ENCODE measurements around the gene APBB1. TPM values are rescaled to one million over a fixed set of nuclear protein-coding genes. Genes with fewer than 3 reads are reported as not detected.

Gene APBB1
- total and polyA plus RNA-seq, 4 donors = 25.8 to 121 (median 56.5) TPM

GRCh38 chr11:6411594-6412031, 7.3 kb downstream of the APBB1 start:
- ATAC-seq (ENCODE audit: low FRiP score) = no peak
- 85 to 86% methylated on average over 10 of the region's 10 CpGs for WGBS, 2 donors

DNA sequence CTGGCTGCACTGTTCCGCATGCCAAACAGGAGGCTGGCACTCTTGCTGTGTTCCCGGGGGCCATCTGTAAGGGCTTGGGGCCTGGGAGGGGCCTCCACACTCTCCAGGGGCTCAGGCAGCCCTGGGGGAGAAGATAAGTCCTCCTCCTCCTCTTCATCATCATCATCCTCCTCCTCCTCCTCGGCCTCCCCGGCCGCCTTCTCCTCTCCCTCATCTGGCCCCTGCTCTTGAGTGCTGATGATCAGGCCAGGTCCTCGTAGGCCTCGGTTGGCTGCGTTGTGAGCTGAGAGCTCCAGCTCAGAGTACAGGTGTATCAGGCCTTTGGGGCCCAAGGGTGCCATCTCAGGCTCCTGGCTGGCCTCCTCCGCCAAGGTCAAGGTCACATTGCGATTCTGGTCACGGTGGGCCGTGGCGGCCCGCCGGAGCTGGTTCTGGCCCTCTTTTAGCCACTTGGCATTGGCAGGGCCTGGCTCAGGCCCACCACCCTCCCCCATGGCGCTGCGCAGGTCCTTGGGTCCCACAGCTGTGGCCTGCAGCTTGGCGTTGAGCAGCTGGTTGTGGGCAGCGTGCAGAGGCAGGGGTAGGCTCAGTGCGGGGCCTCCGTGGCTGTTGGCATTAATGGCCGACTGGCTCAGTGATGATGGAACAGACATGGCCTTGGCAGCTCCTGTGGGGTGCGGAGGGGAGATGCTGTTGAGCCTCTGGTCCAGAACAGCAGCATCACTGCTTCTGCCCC, 8.0 kb downstream of the APBB1 start:
- DNase-seq = no peak

More at GRCh38 chr11:6411594-6412031, 7.3 kb downstream of the APBB1 start:
- Histone ChIP-seq H3K27me3 (ENCODE audit: control insufficient read depth in 1 of 2, insufficient read depth in 2 of 2, low read length in 1 of 2) (no peaks in the 10 kb centered on the region), H3K27ac (ENCODE audit: low read depth in 1 of 2, low read length in 2 of 2) (no peak overlapping the region), H3K9me3 (ENCODE audit: control insufficient read depth, low read length) (no peaks in the 10 kb centered on the region), H3K4me3 (ENCODE audit: low read length in 2 of 2) (no peak overlapping the region), H3K4me1 (ENCODE audit: control insufficient read depth in 1 of 2, insufficient read depth in 2 of 2, low read length in 2 of 2) (no peaks in the 10 kb centered on the region), H3K36me3 (ENCODE audit: control insufficient read depth in 1 of 2, insufficient read depth in 2 of 2, low read length in 1 of 2) (peaks cover 0 to 2% of the 10 kb centered on the region in 2 donors)
- no peak for DNase-seq
- intact Hi-C loops (cut with DNase I) = no loop called here

DNA sequence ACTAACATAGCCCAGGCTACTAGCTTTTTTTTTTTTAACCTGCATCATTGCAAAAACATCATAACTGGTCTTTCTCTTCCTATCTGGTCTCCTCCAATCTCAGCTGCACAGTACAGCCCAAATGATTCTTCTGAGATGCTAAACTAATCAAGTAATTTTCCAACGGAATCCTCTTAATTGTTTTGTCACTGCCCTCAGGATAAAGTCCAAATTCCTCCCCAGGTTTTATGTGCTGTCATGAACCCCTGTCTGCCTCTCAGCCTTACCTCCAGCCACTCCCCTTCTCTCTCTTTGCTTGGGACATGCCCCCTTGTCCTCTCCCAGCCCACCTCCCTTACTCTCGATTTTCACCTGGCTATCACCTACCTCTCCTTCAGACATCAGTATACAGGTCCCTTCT, 12.5 kb downstream of the APBB1 start:
- ATAC-seq (ENCODE audit: low FRiP score) (no peak), DNase-seq (no peak)
- intact Hi-C loops (cut with DNase I) = no loop called here
- Histone ChIP-seq H3K9me3 (ENCODE audit: control insufficient read depth, low read length) (no peaks in the 10 kb centered on the region), H3K27ac (ENCODE audit: low read depth in 1 of 2, low read length in 2 of 2) (no peak overlapping the region), H3K27me3 (ENCODE audit: control insufficient read depth in 1 of 2, insufficient read depth in 2 of 2, low read length in 1 of 2) (no peaks in the 10 kb centered on the region), H3K36me3 (ENCODE audit: control insufficient read depth in 1 of 2, insufficient read depth in 2 of 2, low read length in 1 of 2) (peaks cover 0 to 4% of the 10 kb centered on the region in 2 donors), H3K4me3 (ENCODE audit: low read length in 2 of 2) (no peak overlapping the region), H3K4me1 (ENCODE audit: control insufficient read depth in 1 of 2, insufficient read depth in 2 of 2, low read length in 2 of 2) (no peaks in the 10 kb centered on the region)
- 55 to 58% methylated on average over 2 of the region's 2 CpGs for WGBS, 2 donors

More for the DNA sequence above, 8.0 kb downstream of the APBB1 start:
- H3K4me1 ChIP-seq (ENCODE audit: control insufficient read depth in 1 of 2, insufficient read depth in 2 of 2, low read length in 2 of 2) = no peaks in the 10 kb centered on the region
- ATAC-seq (ENCODE audit: low FRiP score) = no peak
- H3K36me3 ChIP-seq (ENCODE audit: control insufficient read depth in 1 of 2, insufficient read depth in 2 of 2, low read length in 1 of 2) = peaks cover 0 to 2% of the 10 kb centered on the region in 2 donors
- H3K27ac ChIP-seq (ENCODE audit: low read depth in 1 of 2, low read length in 2 of 2) = no peak overlapping the region
- no peaks in the 10 kb centered on the region for H3K27me3 ChIP-seq (ENCODE audit: control insufficient read depth in 1 of 2, insufficient read depth in 2 of 2, low read length in 1 of 2)
- intact Hi-C loops (cut with DNase I) = no loop called here
- WGBS, 2 donors = 93 to 95% methylated on average over 23 of the region's 23 CpGs
- no peak overlapping the region for H3K4me3 ChIP-seq (ENCODE audit: low read length in 2 of 2)
- no peaks in the 10 kb centered on the region for H3K9me3 ChIP-seq (ENCODE audit: control insufficient read depth, low read length)

DNA sequence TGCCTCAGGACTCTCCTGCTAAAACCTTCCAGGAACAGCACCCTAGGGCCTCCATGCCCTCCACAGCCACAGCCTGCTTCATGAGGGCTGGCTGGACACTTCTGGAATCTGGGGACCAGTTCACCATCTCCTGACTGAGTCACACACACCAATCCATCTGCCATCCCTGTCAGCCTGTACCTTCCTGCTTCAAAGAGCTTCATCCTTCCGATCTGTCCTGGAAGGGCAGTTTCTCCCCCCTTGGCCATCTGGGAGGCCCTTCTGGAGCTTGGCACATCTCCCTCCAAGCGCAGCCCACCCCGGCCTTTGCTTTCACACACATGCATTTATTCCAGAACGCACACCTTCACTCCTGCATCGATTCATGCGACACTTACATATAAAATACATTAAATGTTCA, 13.0 kb downstream of the APBB1 start:
- no peak overlapping the region for H3K27ac ChIP-seq (ENCODE audit: low read depth in 1 of 2, low read length in 2 of 2)
- H3K4me1 ChIP-seq (ENCODE audit: control insufficient read depth in 1 of 2, insufficient read depth in 2 of 2, low read length in 2 of 2) = no peaks in the 10 kb centered on the region
- 87 to 92% methylated on average over 6 of the region's 6 CpGs for WGBS, 2 donors
- no peak overlapping the region for H3K4me3 ChIP-seq (ENCODE audit: low read length in 2 of 2)
- DNase-seq (no peak), ATAC-seq (ENCODE audit: low FRiP score) (no peak)
- no peaks in the 10 kb centered on the region for H3K9me3 ChIP-seq (ENCODE audit: control insufficient read depth, low read length)
- no peaks in the 10 kb centered on the region for H3K27me3 ChIP-seq (ENCODE audit: control insufficient read depth in 1 of 2, insufficient read depth in 2 of 2, low read length in 1 of 2)
- intact Hi-C loops (cut with DNase I) = no loop called here
- H3K36me3 ChIP-seq (ENCODE audit: control insufficient read depth in 1 of 2, insufficient read depth in 2 of 2, low read length in 1 of 2) = peaks cover 0 to 4% of the 10 kb centered on the region in 2 donors

GRCh38 chr11:6405052-6405667, 13.7 kb downstream of the APBB1 start:
- ATAC-seq (ENCODE audit: low FRiP score) (peak; percentile 5), DNase-seq (no peak)
- no peak overlapping the region for H3K4me3 ChIP-seq (ENCODE audit: low read length in 2 of 2)
- no peaks in the 10 kb centered on the region for H3K9me3 ChIP-seq (ENCODE audit: control insufficient read depth, low read length)
- peaks cover 0 to 4% of the 10 kb centered on the region in 2 donors for H3K36me3 ChIP-seq (ENCODE audit: control insufficient read depth in 1 of 2, insufficient read depth in 2 of 2, low read length in 1 of 2)
- 50 to 59% methylated on average over 13 of the region's 13 CpGs for WGBS, 2 donors
- no peaks in the 10 kb centered on the region for H3K27me3 ChIP-seq (ENCODE audit: control insufficient read depth in 1 of 2, insufficient read depth in 2 of 2, low read length in 1 of 2)
- H3K27ac ChIP-seq (ENCODE audit: low read depth in 1 of 2, low read length in 2 of 2) = no peak overlapping the region
- intact Hi-C loops (cut with DNase I) = no loop called here
- H3K4me1 ChIP-seq (ENCODE audit: control insufficient read depth in 1 of 2, insufficient read depth in 2 of 2, low read length in 2 of 2) = no peaks in the 10 kb centered on the region

GRCh38 chr11:6404342-6405051, 14.4 kb downstream of the APBB1 start:
- ATAC-seq (ENCODE audit: low FRiP score) (no peak), DNase-seq (no peak)
- Histone ChIP-seq H3K4me3 (ENCODE audit: low read length in 2 of 2) (no peak overlapping the region), H3K9me3 (ENCODE audit: control insufficient read depth, low read length) (no peaks in the 10 kb centered on the region), H3K27ac (ENCODE audit: low read depth in 1 of 2, low read length in 2 of 2) (no peak overlapping the region), H3K4me1 (ENCODE audit: control insufficient read depth in 1 of 2, insufficient read depth in 2 of 2, low read length in 2 of 2) (no peaks in the 10 kb centered on the region), H3K36me3 (ENCODE audit: control insufficient read depth in 1 of 2, insufficient read depth in 2 of 2, low read length in 1 of 2) (peaks cover 0 to 4% of the 10 kb centered on the region in 2 donors), H3K27me3 (ENCODE audit: control insufficient read depth in 1 of 2, insufficient read depth in 2 of 2, low read length in 1 of 2) (no peaks in the 10 kb centered on the region)
- intact Hi-C loops (cut with DNase I) = no loop called here
- 65 to 70% methylated on average over 16 of the region's 16 CpGs for WGBS, 2 donors

- no peaks in the 10 kb centered on the region for H3K4me1 ChIP-seq (ENCODE audit: control insufficient read depth in 1 of 2, insufficient read depth in 2 of 2, low read length in 2 of 2)
- no peaks in the 10 kb centered on the region for H3K9me3 ChIP-seq (ENCODE audit: control insufficient read depth, low read length)
- no peaks in the 10 kb centered on the region for H3K27me3 ChIP-seq (ENCODE audit: control insufficient read depth in 1 of 2, insufficient read depth in 2 of 2, low read length in 1 of 2)
- DNase-seq (peak in 1 of 2 donors; percentile 72), ATAC-seq (ENCODE audit: low FRiP score) (no peak)
- H3K4me3 ChIP-seq (ENCODE audit: low read length in 2 of 2) = no peak overlapping the region
- WGBS, 2 donors = 92% methylated on average over 8 of the region's 8 CpGs
- H3K27ac ChIP-seq (ENCODE audit: low read depth in 1 of 2, low read length in 2 of 2) = no peak overlapping the region
- intact Hi-C loops (cut with DNase I) = no loop called here
- H3K36me3 ChIP-seq (ENCODE audit: control insufficient read depth in 1 of 2, insufficient read depth in 2 of 2, low read length in 1 of 2) = peaks cover 0 to 4% of the 10 kb centered on the region in 2 donors
These were observed 15.4 kb downstream of the APBB1 start for GRCh38 chr11:6403539-6403938.

GRCh38 chr11:6402561-6402981, 16.3 kb downstream of the APBB1 start:
- 86 to 94% methylated on average over 7 of the region's 7 CpGs for WGBS, 2 donors
- Histone ChIP-seq H3K36me3 (ENCODE audit: control insufficient read depth in 1 of 2, insufficient read depth in 2 of 2, low read length in 1 of 2) (peaks cover 0 to 4% of the 10 kb centered on the region in 2 donors), H3K4me3 (ENCODE audit: low read length in 2 of 2) (no peak overlapping the region), H3K27ac (ENCODE audit: low read depth in 1 of 2, low read length in 2 of 2) (no peak overlapping the region), H3K9me3 (ENCODE audit: control insufficient read depth, low read length) (no peaks in the 10 kb centered on the region), H3K4me1 (ENCODE audit: control insufficient read depth in 1 of 2, insufficient read depth in 2 of 2, low read length in 2 of 2) (no peaks in the 10 kb centered on the region), H3K27me3 (ENCODE audit: control insufficient read depth in 1 of 2, insufficient read depth in 2 of 2, low read length in 1 of 2) (no peaks in the 10 kb centered on the region)
- ATAC-seq (ENCODE audit: low FRiP score) (no peak), DNase-seq (no peak)
- intact Hi-C loops (cut with DNase I) = no loop called here

All from aorta (tissue), 5 donors.